HCT116 (cell line): ENCODE results near the gene CCDC158. TPM values are rescaled to one million over a fixed set of nuclear protein-coding genes. Genes with fewer than 3 reads are reported as not detected.
"Not testable (repeated sequence)": the region's sequence is repeated elsewhere in the genome, so short reads cannot be mapped to it uniquely, and the experiment has no call there.

Experiments
- ATAC-seq: fragments of 200-7000 bp; cut with Tn5 transposase; 2 replicates; pipeline ENCODE4 v1.9.1; 2020; ENCODE audit warnings: mild to moderate bottlenecking, moderate library complexity
- BruUV-seq: library from RNA; stranded (reverse); fragments of 400-500 nt; replicated peaks from 2 replicates; lab custom pipeline; 2021; lab: Mats Ljungman, UMichigan
- CTCF ChIA-PET: fragments of 300-600 bp; sonication (Branson Sonifier 250); formaldehyde crosslinking; loops from one replicate; lab custom pipeline; 2021; ENCODE audit warnings: antibody characterized with exemption; lab: Charles Lee
- POLR2A ChIA-PET: fragments of 300-600, 350-600 bp; sonication (Branson Sonifier 250); formaldehyde crosslinking; loops from one replicate; lab custom pipeline; 2021; ENCODE audit warnings: antibody characterized with exemption; lab: Charles Lee
- RAD21 ChIA-PET, 2 experiments: fragments of 300-600 bp; sonication (Branson Sonifier 250); formaldehyde crosslinking; loops; one replicate each; lab custom pipeline; 2023; ENCODE audit warnings: low total read pairs in 2 of 2; ENCODE audit not compliant: uncharacterized antibody in 2 of 2, unreplicated experiment in 2 of 2, low non-redundant PET in 1 of 2; lab: Charles Lee
- DNase-seq: peaks from one replicate; pipeline ENCODE4 v3.0.0-alpha.2; 2010; ENCODE audit warnings: low read depth, low spot score
- H2AFZ ChIP-seq: fragments of 200-600 bp; shearing (Covaris generic), sonication (generic); 2 replicates; pipeline ENCODE4 v1.6.1; 2017; ENCODE audit warnings: low read depth, mixed run types, mixed read lengths, antibody characterized with exemption, low read length; ENCODE audit not compliant: poor library complexity, severe bottlenecking
- H3K27ac ChIP-seq: 2 replicates; pipeline ENCODE4 v1.5.1; 2012; ENCODE audit warnings: low read depth, low read length
- H3K27me3 ChIP-seq: fragments of 200-600 bp; sonication (generic); 2 replicates; pipeline ENCODE4 v1.6.1; 2016; ENCODE audit warnings: mixed run types, low read length, mixed read lengths; ENCODE audit not compliant: insufficient read depth
- H3K36me3 ChIP-seq, 2 experiments: fragments of 200-500 bp in 1 of 2; fragments of 200-600 bp in 1 of 2; sonication (Bioruptor generic) in 1 of 2; sonication (generic) in 1 of 2; 2 replicates each; pipeline versions ENCODE4 v1.5.1 to v1.6.1; 2014 to 2016; ENCODE audit warnings: low read length in 2 of 2, inconsistent platforms in 1 of 2, mixed read lengths in 1 of 2, mixed run types in 1 of 2; ENCODE audit not compliant: insufficient read depth in 2 of 2, control insufficient read depth in 1 of 2
- H3K4me1 ChIP-seq, 2 experiments: fragments of 200-600 bp in 1 of 2; sonication (generic) in 1 of 2; 2 replicates each; pipeline versions ENCODE4 v1.5.1 to v1.6.1; 2012 to 2017; ENCODE audit warnings: low read length in 2 of 2, inconsistent platforms in 1 of 2, mild to moderate bottlenecking in 1 of 2, mixed read lengths in 1 of 2, mixed run types in 1 of 2, moderate library complexity in 1 of 2; ENCODE audit not compliant: insufficient read depth in 2 of 2, control insufficient read depth in 1 of 2
- H3K4me2 ChIP-seq: fragments of 200-600 bp; sonication (generic); 2 replicates; pipeline ENCODE4 v1.6.1; 2017; ENCODE audit warnings: mixed run types, low read length, mixed read lengths
- H3K4me3 ChIP-seq, 2 experiments: fragments of 200-600 bp in 1 of 2; sonication (generic) in 1 of 2; replicated peaks in 1 of 2; 2 replicates each; pipeline ENCODE4 v1.5.1; 2011 to 2016; ENCODE audit warnings: low read length in 2 of 2, control low read depth in 1 of 2, low read depth in 1 of 2, mild to moderate bottlenecking in 1 of 2, mixed read lengths in 1 of 2, mixed run types in 1 of 2
- H3K79me2 ChIP-seq: fragments of 200-600 bp; sonication (generic); 2 replicates; pipeline ENCODE4 v1.6.1; 2017; ENCODE audit warnings: mild to moderate bottlenecking, mixed run types, low read length, moderate library complexity, mixed read lengths; ENCODE audit not compliant: insufficient read depth
- H3K9ac ChIP-seq: fragments of 200-600 bp; sonication (generic); 2 replicates; pipeline ENCODE4 v1.6.1; 2016; ENCODE audit warnings: low read length, mixed read lengths
- H3K9me2 ChIP-seq: fragments of 200-600 bp; sonication (generic), shearing (Covaris generic); 2 replicates; pipeline ENCODE4 v1.6.1; 2017; ENCODE audit warnings: mixed run types, mild to moderate bottlenecking, moderate library complexity; ENCODE audit not compliant: insufficient read depth
- H3K9me3 ChIP-seq, 2 experiments: fragments of 200-500 bp in 1 of 2; fragments of 200-600 bp in 1 of 2; sonication (Bioruptor generic) in 1 of 2; sonication (generic) in 1 of 2; 2 replicates each; pipeline ENCODE4 v1.6.1; 2014 to 2017; ENCODE audit warnings: low read length in 2 of 2, mixed read lengths in 2 of 2, inconsistent platforms in 1 of 2, low read depth in 1 of 2, mild to moderate bottlenecking in 1 of 2, mixed run types in 1 of 2, moderate library complexity in 1 of 2; ENCODE audit not compliant: control insufficient read depth in 1 of 2, insufficient read depth in 1 of 2
- H4K20me1 ChIP-seq: fragments of 200-600 bp; sonication (generic), shearing (Covaris generic); 2 replicates; pipeline ENCODE4 v1.6.1; 2017; ENCODE audit warnings: mixed run types, mild to moderate bottlenecking, moderate library complexity; ENCODE audit not compliant: insufficient read depth
- CBX3 ChIP-seq: IDR thresholded peaks from 2 replicates; pipeline ENCODE4 v1.6.1; 2012; ENCODE audit warnings: low read depth
- CEBPB ChIP-seq: IDR thresholded peaks from 2 replicates; pipeline ENCODE4 v1.6.1; 2012; ENCODE audit warnings: low read depth
- EGR1 ChIP-seq: IDR thresholded peaks from 2 replicates; pipeline ENCODE4 v1.6.1; 2012; ENCODE audit warnings: low read depth
- ELF1 ChIP-seq: IDR thresholded peaks from 2 replicates; pipeline ENCODE4 v1.6.1; 2012; ENCODE audit warnings: low read depth, borderline replicate concordance
- EZH2 ChIP-seq: fragments of 200-600 bp; sonication (generic); IDR thresholded peaks from 2 replicates; pipeline ENCODE4 v1.6.1; 2017; ENCODE audit warnings: antibody characterized with exemption, mixed run types
- EZH2phosphoT487 ChIP-seq: fragments of 200-600 bp; IDR thresholded peaks from 2 replicates; pipeline ENCODE4 v1.6.1; 2018; ENCODE audit warnings: antibody characterized with exemption, borderline replicate concordance
- FOSL1 ChIP-seq: IDR thresholded peaks from 2 replicates; pipeline ENCODE4 v1.6.1; 2012; ENCODE audit warnings: low read depth
- JUND ChIP-seq: IDR thresholded peaks from 2 replicates; pipeline ENCODE4 v1.6.1; 2012
- POLR2A ChIP-seq: IDR thresholded peaks from 2 replicates; pipeline ENCODE4 v1.7.0; 2011; ENCODE audit warnings: borderline replicate concordance; ENCODE audit not compliant: insufficient read depth, insufficient read length; ENCODE audit errors: extremely low read depth
- RAD21 ChIP-seq: IDR thresholded peaks from 2 replicates; pipeline ENCODE4 v1.6.1; 2012; ENCODE audit warnings: low read depth, mild to moderate bottlenecking
- SIN3A ChIP-seq: IDR thresholded peaks from 2 replicates; pipeline ENCODE4 v1.6.1; 2012; ENCODE audit warnings: low read depth
- SRF ChIP-seq: IDR thresholded peaks from 2 replicates; pipeline ENCODE4 v1.6.1; 2012; ENCODE audit warnings: low read depth
- TCF7L2 ChIP-seq: IDR thresholded peaks from 2 replicates; pipeline ENCODE4 v1.7.0; 2011; ENCODE audit warnings: borderline replicate concordance, inconsistent platforms; ENCODE audit not compliant: insufficient read depth, insufficient read length; ENCODE audit errors: extremely low read depth
- YY1 ChIP-seq: IDR thresholded peaks from 2 replicates; pipeline ENCODE4 v1.6.1; 2011; ENCODE audit warnings: low read length, low read depth, moderate library complexity, mild to moderate bottlenecking; ENCODE audit not compliant: insufficient replicate concordance; ENCODE audit errors: extremely low read depth
- ZFX ChIP-seq: fragments of 450-650 bp; IDR thresholded peaks from 2 replicates; pipeline ENCODE4 v1.6.1; 2017
- ZNF274 ChIP-seq: fragments of 200-500 bp; sonication (Bioruptor generic); IDR thresholded peaks from 2 replicates; pipeline ENCODE4 v1.6.1; 2014; ENCODE audit warnings: mild to moderate bottlenecking, low read depth, low read length, inconsistent platforms
- intact Hi-C: fragments of 100-400 bp; cut with micrococcal nuclease; formaldehyde crosslinking; loops from 2 replicates; pipeline ENCODE4 v1.10.0; 2022
- total RNA-seq: library from RNA; stranded (reverse); gene quantifications from one replicate; pipeline ENCODE4 v1.2.1, GENCODE V29; 2021; ENCODE audit not compliant: unreplicated experiment
- TF ChIP-seq, protein P1 (sequence below): IDR thresholded peaks from 2 replicates; pipeline ENCODE4 v1.6.1; 2012
- TF ChIP-seq, protein P2 (sequence below): IDR thresholded peaks from 2 replicates; pipeline ENCODE4 v1.6.1; 2012
- TF ChIP-seq, protein P3 (sequence below): IDR thresholded peaks from 2 replicates; pipeline ENCODE4 v1.6.1; 2012; ENCODE audit warnings: low read depth

Gene CCDC158
- total RNA-seq, 1 experiment from 2014 or later, result not detected

DNA sequence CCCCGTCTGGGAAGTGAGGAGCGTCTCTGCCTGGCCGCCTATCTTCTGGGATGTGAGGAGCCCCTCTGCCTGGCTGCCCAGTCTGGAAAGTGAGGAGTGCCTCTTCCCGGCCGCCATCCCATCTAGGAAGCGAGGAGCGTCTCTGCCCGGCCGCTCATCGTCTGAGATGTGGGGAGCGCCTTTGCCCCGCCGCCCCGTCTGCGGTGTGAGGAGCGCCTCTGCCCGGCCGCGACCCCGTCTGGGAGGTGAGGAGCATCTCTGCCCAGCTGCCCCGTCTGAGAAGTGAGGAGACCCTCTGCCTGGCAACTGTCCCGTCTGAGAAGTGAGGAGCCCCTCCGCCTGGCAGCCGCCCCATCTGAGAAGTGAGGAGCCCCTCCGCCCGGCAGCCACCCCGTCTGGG, 2.2 kb upstream of the CCDC158 start:
- H3K9me2 ChIP-seq, H3K4me3 ChIP-seq, H2AFZ ChIP-seq, RAD21 ChIA-PET, CTCF ChIA-PET, H3K9me3 ChIP-seq, H3K36me3 ChIP-seq, H3K4me2 ChIP-seq, BruUV-seq, H3K79me2 ChIP-seq, ATAC-seq, H4K20me1 ChIP-seq, DNase-seq, H3K27me3 ChIP-seq, H3K4me1 ChIP-seq, H3K9ac ChIP-seq, intact Hi-C loops, H3K27ac ChIP-seq, POLR2A ChIA-PET: not testable (repeated sequence)

DNA sequence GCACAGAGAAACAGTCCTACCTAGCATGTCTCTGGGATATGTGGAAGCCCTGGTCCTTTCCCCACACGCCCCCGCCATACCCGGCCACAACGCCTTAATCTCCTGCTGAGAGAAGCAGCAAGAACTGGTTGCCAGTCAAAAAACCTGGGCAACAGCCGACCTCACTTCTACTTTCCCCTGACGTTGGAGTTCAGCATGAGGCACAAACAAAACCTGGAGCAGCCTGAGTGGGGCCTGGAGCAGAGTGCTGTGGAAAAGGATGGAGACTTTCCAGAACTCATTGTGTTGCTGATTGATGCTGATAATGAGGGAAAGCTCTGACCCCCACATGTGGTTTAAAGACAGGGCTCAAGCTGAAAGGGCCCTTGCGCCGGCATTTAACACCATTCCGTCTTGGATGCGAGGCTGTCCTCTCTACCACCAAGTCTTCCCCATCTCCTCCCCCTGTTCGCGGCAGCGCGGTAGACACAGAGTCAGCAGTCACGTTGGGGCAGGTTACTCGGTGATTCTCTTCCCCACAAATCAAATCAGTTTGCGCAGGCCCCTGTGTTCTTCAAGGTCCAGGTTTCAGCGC, 666 bp downstream of the CCDC158 start:
- ATAC-seq (no peak), DNase-seq (no peak)
- no peak overlapping the region for H3K27ac ChIP-seq
- no peaks in the 10 kb centered on the region for H3K79me2 ChIP-seq
- no peaks in the 10 kb centered on the region for H3K36me3 ChIP-seq
- intact Hi-C loops, result no loop called here
- no peaks in the 10 kb centered on the region for H3K9me2 ChIP-seq
- POLR2A ChIA-PET, result no interaction called here
- H3K9ac ChIP-seq, result no peak overlapping the region
- H4K20me1 ChIP-seq, result no peaks in the 10 kb centered on the region
- no TSS peak for BruUV-seq
- CTCF ChIA-PET, result no interaction called here
- H2AFZ ChIP-seq, result no peak overlapping the region
- no peak for TF ChIP-seq EZH2phosphoT487
- TF ChIP-seq, protein P1, sequence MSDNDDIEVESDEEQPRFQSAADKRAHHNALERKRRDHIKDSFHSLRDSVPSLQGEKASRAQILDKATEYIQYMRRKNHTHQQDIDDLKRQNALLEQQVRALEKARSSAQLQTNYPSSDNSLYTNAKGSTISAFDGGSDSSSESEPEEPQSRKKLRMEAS, result no peak
- TF ChIP-seq EZH2, result no peak
- no peak for TF ChIP-seq CEBPB
- no peak for TF ChIP-seq YY1
- TF ChIP-seq ZNF274, result no peak
- TF ChIP-seq ZFX, result no peak
- TF ChIP-seq FOSL1, result no peak
- no peak for TF ChIP-seq TCF7L2
- TF ChIP-seq SIN3A, result no peak
- TF ChIP-seq RAD21, result no peak
- TF ChIP-seq POLR2A, result no peak
- no peak for TF ChIP-seq SRF
- no peak for TF ChIP-seq ELF1
- no peak for TF ChIP-seq CBX3
- no peak for TF ChIP-seq EGR1
- TF ChIP-seq, protein P2, sequence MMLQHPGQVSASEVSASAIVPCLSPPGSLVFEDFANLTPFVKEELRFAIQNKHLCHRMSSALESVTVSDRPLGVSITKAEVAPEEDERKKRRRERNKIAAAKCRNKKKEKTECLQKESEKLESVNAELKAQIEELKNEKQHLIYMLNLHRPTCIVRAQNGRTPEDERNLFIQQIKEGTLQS, result no peak
- no peak for TF ChIP-seq JUND
- TF ChIP-seq, protein P3, sequence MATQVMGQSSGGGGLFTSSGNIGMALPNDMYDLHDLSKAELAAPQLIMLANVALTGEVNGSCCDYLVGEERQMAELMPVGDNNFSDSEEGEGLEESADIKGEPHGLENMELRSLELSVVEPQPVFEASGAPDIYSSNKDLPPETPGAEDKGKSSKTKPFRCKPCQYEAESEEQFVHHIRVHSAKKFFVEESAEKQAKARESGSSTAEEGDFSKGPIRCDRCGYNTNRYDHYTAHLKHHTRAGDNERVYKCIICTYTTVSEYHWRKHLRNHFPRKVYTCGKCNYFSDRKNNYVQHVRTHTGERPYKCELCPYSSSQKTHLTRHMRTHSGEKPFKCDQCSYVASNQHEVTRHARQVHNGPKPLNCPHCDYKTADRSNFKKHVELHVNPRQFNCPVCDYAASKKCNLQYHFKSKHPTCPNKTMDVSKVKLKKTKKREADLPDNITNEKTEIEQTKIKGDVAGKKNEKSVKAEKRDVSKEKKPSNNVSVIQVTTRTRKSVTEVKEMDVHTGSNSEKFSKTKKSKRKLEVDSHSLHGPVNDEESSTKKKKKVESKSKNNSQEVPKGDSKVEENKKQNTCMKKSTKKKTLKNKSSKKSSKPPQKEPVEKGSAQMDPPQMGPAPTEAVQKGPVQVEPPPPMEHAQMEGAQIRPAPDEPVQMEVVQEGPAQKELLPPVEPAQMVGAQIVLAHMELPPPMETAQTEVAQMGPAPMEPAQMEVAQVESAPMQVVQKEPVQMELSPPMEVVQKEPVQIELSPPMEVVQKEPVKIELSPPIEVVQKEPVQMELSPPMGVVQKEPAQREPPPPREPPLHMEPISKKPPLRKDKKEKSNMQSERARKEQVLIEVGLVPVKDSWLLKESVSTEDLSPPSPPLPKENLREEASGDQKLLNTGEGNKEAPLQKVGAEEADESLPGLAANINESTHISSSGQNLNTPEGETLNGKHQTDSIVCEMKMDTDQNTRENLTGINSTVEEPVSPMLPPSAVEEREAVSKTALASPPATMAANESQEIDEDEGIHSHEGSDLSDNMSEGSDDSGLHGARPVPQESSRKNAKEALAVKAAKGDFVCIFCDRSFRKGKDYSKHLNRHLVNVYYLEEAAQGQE, result no peak
- H3K4me1 ChIP-seq, result no peaks in the 10 kb centered on the region
- RAD21 ChIA-PET, result no interaction called here
- H3K4me3 ChIP-seq, result no peak overlapping the region
- H3K27me3 ChIP-seq, result no peaks in the 10 kb centered on the region
- no peaks in the 10 kb centered on the region; a peak in 1 of 4 replicates for H3K9me3 ChIP-seq
- H3K4me2 ChIP-seq, result no peak overlapping the region
